HUES6 (cell line): ENCODE measurements around the gene TTLL8.

ENCODE experiments used
- H3K27ac ChIP-seq: 2 replicates; pipeline ENCODE4 v1.7.0; 2013; ENCODE audit warnings: low read depth, mild to moderate bottlenecking, low read length, inconsistent platforms
- H3K27me3 ChIP-seq: 2 replicates; pipeline ENCODE4 v1.6.1; 2013; ENCODE audit warnings: low read length; ENCODE audit not compliant: control insufficient read depth, insufficient read depth
- H3K36me3 ChIP-seq: 2 replicates; pipeline ENCODE4 v1.6.1; 2013; ENCODE audit warnings: low read length; ENCODE audit not compliant: control insufficient read depth, insufficient read depth
- H3K4me1 ChIP-seq: 2 replicates; pipeline ENCODE4 v1.6.1; 2013; ENCODE audit warnings: low read length; ENCODE audit not compliant: control insufficient read depth, insufficient read depth
- H3K4me3 ChIP-seq: 2 replicates; pipeline ENCODE4 v1.5.1; 2013; ENCODE audit warnings: low read depth, low read length
- H3K9ac ChIP-seq: one replicate; pipeline ENCODE4 v1.6.1; 2013; ENCODE audit warnings: mild to moderate bottlenecking, low read length
- H3K9me3 ChIP-seq: 2 replicates; pipeline ENCODE4 v1.6.1; 2013; ENCODE audit warnings: low read depth, low read length; ENCODE audit not compliant: control insufficient read depth, insufficient read depth

The TTLL8 gene

GRCh38 chr22:49973018-49973961, 84.8 kb downstream of the TTLL8 start:
- H3K36me3 ChIP-seq = no peaks in the 10 kb centered on the region
- H3K9me3 ChIP-seq = no peaks in the 10 kb centered on the region
- H3K4me3 ChIP-seq = no peak overlapping the region
- H3K9ac ChIP-seq = no peak overlapping the region
- peaks cover 32% of the 10 kb centered on the region for H3K27me3 ChIP-seq
- H3K27ac ChIP-seq = no peak overlapping the region
- peaks cover 9% of the 10 kb centered on the region for H3K4me1 ChIP-seq

GRCh38 chr22:49972163-49973017, 85.7 kb downstream of the TTLL8 start:
- Histone ChIP-seq H3K9me3 (no peaks in the 10 kb centered on the region), H3K4me3 (peak overlapping the region; percentile 57; the same call in 1 of the 2 replicates), H3K36me3 (no peaks in the 10 kb centered on the region), H3K27ac (no peak overlapping the region), H3K4me1 (peaks cover 9% of the 10 kb centered on the region), H3K9ac (no peak overlapping the region), H3K27me3 (peaks cover 32% of the 10 kb centered on the region)

DNA sequence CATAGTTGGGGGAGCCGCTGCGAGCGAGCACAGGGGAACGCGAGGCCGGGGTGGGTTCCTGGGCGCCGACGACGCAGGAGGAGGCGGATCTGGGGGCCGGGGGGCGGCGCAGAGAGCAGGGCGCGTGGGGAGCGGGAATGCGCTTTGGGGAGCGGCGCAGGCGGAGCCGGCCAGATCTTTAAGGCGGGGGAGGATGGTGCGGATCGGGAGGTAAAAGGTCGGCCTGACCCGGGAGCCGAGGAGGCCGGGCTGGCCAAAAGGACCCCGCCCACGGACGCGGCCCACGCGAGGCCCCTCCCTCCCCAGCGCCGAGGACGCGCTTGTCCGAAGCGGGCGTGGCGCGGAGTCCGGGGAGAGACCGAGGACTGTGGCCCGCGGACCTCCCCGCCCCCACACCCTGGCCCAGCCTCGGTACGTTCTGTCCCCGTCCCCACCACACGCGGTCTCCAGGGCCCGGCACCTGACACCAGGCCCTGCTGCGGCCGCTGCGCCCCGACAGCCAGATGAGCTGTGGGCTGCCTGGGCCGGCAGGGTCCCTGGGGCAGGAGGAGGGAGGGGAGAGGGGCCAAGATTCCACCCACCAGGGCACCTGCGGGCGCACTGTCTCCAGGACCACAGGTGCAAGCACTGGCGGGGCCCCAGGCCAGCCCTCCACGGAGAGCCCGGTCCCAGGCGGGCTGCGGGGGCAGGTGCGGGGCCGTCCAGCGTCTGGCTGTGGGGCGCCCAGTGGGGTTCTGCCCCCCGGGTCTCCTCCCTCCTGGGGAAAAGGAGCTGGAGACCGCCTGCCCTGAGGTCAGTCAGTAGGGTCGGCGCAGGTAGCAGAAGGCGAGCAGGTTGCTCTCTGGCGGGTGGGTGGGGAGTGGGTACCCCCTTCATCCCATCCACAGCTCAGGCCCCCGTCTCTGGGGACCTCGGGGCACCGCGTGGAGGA, 86.6 kb downstream of the TTLL8 start:
- Histone ChIP-seq H3K27me3 (peaks cover 32% of the 10 kb centered on the region), H3K9me3 (no peaks in the 10 kb centered on the region), H3K4me3 (peak overlapping the region; percentile 57), H3K4me1 (peaks cover 11% of the 10 kb centered on the region), H3K9ac (peak overlapping the region; percentile 46), H3K36me3 (no peaks in the 10 kb centered on the region), H3K27ac (no peak overlapping the region)

- peaks cover 15% of the 10 kb centered on the region for H3K4me1 ChIP-seq
- no peaks in the 10 kb centered on the region for H3K9me3 ChIP-seq
- no peak overlapping the region for H3K27ac ChIP-seq
- H3K27me3 ChIP-seq = peaks cover 32% of the 10 kb centered on the region
- peak overlapping the region; percentile 46 for H3K9ac ChIP-seq
- H3K4me3 ChIP-seq = peak overlapping the region; percentile 57
- no peaks in the 10 kb centered on the region for H3K36me3 ChIP-seq
Observed at GRCh38 chr22:49970528-49971231, 87.4 kb downstream of the TTLL8 start.

DNA sequence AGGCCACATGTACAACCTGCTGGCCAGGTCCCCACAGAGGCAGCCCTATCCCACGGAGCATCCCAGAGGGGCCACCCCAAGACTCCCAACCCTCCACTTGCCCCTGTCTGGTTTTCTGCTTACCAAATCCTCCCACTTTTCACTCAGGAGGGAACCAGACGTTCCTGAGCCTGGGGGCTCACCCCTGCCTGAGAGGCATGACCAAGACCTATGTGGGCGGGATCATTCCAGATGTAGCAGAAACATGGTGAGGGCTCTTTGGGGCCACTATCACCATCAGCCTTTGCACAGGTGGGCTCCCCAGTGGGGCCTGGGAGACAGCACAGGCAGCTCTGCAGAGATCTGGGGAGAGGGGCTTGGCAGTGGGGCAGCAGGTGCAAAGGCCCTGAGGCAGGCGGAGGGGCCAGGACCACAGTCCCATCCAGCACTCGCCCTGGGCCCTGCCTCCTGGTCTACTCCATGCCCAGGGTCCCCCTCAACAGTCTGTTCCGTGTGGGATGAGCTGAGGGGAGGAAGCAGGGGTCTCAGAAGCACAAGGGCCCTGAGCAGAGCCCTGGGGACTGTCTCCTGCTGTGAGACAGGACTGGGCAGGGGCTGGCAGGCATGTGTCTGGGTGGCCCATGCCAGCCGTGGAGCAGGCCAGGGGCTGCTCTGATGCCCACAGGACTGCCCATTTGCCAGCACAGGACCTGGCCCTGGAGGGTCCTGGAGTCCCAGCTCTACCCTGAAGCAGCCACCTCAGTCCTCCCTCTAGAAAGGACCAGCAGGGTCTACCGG, 88.2 kb downstream of the TTLL8 start:
- H3K36me3 ChIP-seq = no peaks in the 10 kb centered on the region
- H3K4me3 ChIP-seq = no peak overlapping the region
- H3K4me1 ChIP-seq = peaks cover 15% of the 10 kb centered on the region
- peak overlapping the region; percentile 18 for H3K9ac ChIP-seq
- H3K27me3 ChIP-seq = peaks cover 32% of the 10 kb centered on the region
- no peak overlapping the region for H3K27ac ChIP-seq
- H3K9me3 ChIP-seq = no peaks in the 10 kb centered on the region

GRCh38 chr22:49968831-49969661, 89.1 kb downstream of the TTLL8 start:
- Histone ChIP-seq H3K27ac (no peak overlapping the region), H3K9ac (no peak overlapping the region), H3K36me3 (peaks cover 2% of the 10 kb centered on the region), H3K27me3 (peaks cover 32% of the 10 kb centered on the region), H3K4me3 (no peak overlapping the region), H3K9me3 (no peaks in the 10 kb centered on the region), H3K4me1 (peaks cover 15% of the 10 kb centered on the region)
